Left renal pelvis (tissue), 4 donors: ENCODE data around the gene CACYBP. TPM values are rescaled to one million over a fixed set of nuclear protein-coding genes. Genes with fewer than 3 reads are reported as not detected.

Experiments
- polyA plus RNA-seq, 4 donors: library from polyadenylated mRNA; unstranded; fragments of 120-200 nt; gene quantifications; one replicate each; pipeline ENCODE4 v1.2.1, GENCODE V29; 2013; ENCODE audit not compliant: insufficient read length in 4 of 4

The CACYBP gene
- polyA plus RNA-seq, 4 donors = 113 to 135 (median 129) TPM

Other genes starting within 250 kb of the CACYBP start
- 10 to 100 TPM; 46.4 to 56.4 (median 49.2) TPM for gene MRPS14, start 23.5 kb downstream of the CACYBP start, polyA plus RNA-seq
- 1 to 10 TPM; 2.3 to 3.5 (median 2.4) TPM for gene TNN, start 67.9 kb downstream of the CACYBP start, polyA plus RNA-seq
- gene KIAA0040, start 192.8 kb downstream of the CACYBP start, polyA plus RNA-seq = 10 to 100 TPM in 3 of 4 donors, 1 to 10 TPM in 1; 6.4 to 16.4 (median 14.5) TPM